DOHH2 (cell line): ENCODE results near the gene CA12.

Experiments used
- CTCF ChIP-seq: fragments of 200-600 bp; sonication (generic); IDR thresholded peaks from one replicate; pipeline ENCODE4 v1.5.1; 2014; ENCODE audit warnings: antibody characterized with exemption, mild to moderate bottlenecking, low read depth, low read length; ENCODE audit not compliant: poor library complexity, severe bottlenecking
- EZH2phosphoT487 ChIP-seq: fragments of 200-600 bp; sonication (generic); IDR thresholded peaks from 2 replicates; pipeline ENCODE4 v1.6.1; 2017; ENCODE audit warnings: borderline replicate concordance, mild to moderate bottlenecking, antibody characterized with exemption, low read length, moderate library complexity, mixed read lengths

GRCh38 chr15:63365273-63365680, 16.4 kb downstream of the CA12 start:
- TF ChIP-seq CTCF (no peak), EZH2phosphoT487 (no peak)
